HuH-7 (cell line): Measurements from ENCODE around the gene TRABD2A.
"Not testable (repeated sequence)": the region's sequence is repeated elsewhere in the genome, so short reads cannot be mapped to it uniquely, and the experiment has no call there.

Experiments
- DNase-seq: peaks from one replicate; pipeline ENCODE4 v3.0.0; 2011; ENCODE audit warnings: low spot score

TRABD2A gene

DNA sequence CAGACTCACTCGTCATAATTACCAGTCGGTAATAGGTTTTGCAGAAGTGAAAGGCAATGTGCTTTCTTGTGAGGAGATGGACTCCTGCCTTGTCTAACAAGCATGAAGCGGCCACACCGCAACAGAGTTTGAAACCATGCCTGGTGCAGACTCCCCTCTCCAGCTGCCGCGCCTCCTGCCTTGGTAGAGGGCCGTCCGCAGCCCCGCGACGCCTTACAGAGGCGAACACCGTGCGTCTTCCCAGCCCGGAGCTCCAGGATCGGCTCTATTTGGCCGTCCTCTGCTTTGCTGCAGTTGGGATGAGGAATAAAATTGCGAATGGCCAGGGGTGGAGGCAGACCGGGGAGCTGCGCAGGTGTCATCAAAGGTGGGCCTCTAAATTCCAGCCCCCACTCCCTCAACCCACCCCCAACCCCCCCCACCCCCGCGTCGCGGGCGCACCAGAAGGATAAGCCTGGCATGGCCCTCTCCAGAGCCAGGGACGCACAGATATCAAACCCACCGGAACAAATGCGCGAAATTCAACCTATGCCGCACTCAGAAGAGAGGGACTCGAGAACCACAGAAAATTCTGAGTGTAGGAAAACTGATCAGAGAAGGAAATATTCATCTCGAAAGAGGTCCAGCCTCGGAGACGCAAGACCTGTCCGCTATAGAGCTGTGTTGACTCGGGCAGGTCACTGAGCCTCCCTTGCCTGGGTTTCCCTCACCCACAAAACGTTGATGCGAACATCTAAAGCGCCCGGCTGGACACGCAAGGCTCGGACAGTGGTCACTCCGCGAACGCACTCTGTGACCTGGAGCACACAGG is 1.1 kb downstream of the TRABD2A start:
- no peak for DNase-seq

DNA sequence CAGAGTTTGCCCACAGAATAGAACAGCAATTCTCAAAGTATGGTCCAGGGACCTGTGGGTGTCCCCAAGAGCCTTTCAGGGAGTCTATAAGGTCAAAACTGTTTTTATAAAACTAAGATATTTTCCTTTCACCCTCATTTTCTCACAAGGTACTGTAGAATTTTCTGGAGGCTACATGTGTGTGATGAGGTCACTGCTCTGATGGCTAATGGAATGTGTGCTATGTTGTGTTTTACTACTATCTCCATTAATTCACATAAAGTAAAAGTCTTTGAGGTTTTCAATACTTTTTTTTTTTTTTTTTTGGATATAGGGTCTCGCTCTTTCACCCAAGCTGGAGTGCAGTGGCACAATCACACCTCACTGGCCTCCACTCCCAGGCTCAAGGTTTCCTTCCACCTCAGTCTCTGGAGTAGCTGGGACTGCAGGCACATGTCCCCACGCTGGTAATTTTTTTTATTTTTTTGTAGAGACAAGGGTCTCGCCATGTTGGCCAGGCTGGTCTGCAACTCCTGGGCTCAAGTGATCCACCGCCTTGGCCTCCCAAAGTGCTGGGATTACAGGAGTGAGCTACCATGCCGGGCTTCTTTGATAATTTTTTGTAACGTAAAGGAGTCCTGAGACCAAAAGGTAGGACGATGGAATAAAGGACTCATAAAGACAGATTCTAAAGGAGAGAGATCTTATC is 1.8 kb downstream of the TRABD2A start:
- no peak for DNase-seq

DNA sequence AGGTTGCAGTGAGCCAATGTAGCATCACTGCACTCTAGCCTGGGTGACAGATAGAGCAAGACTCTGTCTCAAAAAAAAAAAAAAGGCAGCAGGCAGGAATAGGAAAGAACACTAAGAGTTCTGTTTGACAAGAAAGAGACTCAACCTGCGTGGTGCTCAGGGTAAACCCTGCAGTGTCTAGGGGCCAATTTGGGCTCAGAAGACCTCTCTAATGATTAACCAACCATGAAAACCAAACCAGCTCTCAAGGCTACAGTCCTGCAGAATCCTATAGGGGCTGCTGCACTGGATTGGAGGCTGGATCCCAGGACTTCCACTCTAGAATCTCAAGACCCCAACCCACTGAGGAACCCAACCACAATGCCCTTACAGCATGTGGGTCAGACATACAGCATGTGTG is 2.4 kb downstream of the TRABD2A start:
- peak; percentile 63 for DNase-seq

DNA sequence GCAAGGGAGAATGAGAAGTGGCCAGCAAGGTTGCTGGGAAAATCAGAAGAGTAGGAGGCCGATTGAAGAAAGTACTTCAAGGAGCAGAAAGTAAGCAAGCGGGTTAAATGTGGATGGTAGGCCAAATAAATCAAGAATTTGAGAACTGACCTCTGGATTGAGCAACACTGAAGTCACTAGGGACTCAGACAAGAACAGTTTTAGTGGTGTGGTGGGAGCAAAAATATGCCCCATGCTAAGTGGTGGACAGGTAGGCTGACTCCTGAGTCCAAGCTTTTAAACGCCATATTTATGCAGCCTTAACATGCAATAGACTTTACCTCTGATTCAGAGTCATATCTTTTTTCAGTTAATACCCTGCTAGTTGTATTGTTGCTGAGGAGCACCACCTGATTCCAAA is 4.5 kb downstream of the TRABD2A start:
- DNase-seq: no peak

DNA sequence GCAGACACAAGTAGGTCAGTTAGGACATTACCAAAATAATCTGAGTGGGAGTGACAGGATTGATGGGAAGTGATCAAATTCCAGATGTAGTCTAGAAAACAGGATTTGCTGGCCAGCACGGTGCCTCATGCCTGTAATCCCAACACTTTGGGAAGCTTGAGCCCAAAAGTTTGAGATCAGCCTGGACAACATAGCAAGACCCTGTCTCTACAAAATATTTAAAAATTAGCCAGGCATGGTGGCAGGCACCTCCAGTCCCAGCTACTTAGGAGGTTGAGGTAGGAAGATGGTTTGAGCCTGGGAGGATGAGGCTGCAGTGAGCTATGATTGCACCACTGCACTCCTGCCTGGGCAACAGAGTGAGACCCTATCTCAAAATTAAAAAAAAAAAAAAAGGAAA is 5.3 kb downstream of the TRABD2A start:
- not testable (repeated sequence) for DNase-seq

DNA sequence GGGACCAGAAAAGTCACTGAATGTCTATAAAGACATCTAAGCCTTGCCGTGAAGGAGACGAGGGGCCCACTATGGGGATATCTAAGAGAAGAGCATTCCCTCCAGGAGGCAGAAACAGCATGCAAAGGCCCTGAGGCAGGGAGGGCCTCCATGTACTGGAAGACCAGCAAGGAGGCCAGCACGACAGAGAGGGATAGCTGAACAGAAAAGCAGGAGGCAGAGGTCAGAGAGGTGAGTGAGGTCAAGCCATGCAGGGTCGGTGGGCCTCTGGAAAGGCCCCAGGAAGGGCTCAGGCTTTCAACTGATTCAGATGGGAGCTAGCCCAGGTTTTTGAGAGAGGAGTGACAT is 5.7 kb downstream of the TRABD2A start:
- DNase-seq: no peak

DNA sequence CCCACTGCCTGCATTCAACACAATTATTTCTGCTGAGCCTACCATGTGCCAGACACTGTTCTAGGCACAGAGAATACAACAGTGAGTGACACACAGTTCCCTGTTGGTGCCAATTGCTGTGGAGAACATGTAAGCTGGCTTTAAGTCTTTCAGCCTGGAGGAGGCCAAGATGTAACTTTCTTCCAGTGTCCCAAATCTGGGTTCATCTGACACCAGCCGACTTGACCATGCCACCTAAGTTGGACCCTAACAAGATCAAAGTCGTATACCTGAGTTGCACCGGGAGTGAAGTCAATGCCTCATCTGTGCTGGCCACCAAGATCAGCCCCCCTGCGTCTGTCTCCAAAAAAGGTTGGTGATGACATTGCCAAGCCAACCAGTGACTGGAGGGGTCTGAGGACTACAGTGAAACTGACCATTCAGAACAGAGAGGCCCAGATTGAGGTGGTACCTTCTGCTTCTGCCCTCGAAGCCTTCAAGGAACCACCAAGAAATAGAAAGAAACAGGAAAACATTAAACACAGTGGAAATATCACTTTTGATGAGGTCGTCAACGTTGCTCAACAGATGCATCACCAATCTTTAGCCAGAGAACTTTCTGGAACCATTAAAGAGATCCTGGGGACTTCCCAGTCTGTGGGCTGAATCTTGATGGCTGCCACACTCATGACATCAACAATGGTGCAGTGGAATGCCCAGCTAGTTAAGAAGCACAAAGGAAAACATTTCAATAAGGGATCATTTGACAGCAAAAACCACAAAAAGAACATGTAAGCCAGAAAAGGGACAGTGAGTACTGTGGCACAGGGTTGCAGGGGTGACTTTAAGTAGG is 6.3 kb downstream of the TRABD2A start:
- DNase-seq: no peak

DNA sequence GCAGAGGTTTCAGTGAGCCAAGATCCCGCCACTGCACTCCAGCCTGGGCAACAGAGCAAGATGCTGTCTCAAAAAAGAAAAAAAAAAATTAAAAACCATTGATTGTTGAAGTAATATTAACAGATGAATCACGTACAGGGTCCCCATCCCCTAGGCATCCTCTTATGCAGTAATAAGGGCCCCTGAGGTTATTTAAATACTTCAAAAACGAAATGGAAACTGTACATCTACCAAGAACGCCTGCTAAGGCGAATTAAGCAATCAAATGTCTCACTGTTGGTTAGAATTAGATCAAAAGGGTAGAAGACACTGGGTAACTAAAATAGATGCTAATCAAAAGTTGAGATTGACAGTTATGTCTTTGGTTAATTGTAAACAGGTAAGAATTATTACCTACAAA is 7.5 kb downstream of the TRABD2A start:
- DNase-seq: no peak

DNA sequence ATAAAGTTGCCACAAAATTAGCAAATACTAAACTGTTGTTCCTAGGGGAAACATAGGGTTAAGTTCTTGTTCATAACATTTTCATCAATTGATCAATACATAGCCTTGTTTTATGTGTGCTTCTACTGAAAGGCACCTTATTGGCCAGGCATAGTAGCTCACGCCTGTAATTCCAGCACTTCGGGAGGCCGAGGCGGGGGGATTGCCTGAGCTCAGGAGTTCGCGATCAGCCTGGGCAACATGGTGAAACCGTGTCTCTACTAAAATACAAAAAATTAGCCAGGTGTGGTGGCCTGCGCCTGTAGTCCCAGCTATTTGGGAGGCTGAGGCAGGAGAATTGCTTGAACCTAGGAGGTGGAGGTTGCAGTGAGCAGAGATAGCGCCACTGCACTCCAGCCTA is 8.2 kb downstream of the TRABD2A start:
- not testable (repeated sequence) for DNase-seq

DNA sequence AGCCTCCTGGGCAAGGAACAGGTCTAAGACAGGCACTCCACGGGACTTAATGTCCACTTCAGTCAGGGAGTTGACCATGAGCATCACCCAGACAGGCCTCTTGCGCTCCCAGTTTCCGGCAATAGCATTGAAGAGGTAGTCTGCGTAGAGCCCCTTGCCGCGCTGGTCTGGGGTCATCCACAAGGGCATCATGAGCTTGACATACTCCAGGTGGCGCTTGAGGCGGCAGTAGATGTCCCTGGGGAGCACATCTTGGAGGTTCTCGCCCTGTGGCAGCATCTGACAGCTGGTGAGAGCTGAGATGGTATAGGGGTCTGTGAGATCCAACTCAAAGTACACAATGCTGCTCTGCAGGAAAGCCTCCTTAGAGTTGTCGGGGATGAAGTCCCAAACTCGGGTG is 10.6 kb downstream of the TRABD2A start:
- DNase-seq: no peak

DNA sequence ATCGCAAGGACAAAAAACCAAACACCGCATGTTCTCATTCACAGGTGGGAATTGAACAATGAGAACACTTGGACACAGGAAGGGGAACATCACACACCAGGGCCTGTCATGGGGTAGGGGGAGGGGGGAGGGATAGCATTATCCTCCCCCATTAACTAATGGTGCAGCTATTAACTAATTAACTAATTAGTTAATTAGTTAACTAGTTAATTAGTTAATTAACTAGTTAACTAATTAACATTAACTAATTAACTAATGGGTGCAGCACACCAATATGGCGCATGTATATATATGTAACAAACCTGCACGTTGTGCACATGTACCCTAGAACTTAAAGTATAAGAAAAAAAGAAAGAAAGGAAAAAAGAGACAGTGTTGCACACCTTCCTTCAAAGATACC is 12.6 kb downstream of the TRABD2A start:
- not testable (repeated sequence) for DNase-seq

DNA sequence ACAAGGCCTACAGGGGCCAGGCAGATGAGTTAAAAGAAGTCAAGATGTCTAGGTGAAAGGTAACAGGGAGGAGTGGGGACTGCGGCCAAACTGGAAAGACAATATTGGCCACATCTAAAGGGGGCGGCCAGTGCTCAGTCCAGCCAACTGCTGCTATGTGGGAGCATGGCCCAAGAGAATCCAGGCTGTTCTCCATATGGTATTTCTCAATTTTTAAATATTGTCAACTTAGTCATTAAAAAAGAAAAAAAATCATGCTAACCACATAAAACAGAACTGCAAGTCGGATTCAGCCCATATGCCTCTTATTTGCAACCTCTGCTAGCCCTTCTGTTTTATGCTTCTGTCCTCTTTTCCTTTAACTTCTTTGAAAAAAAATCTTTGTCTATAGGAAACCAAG is 14.8 kb downstream of the TRABD2A start:
- DNase-seq: no peak

DNA sequence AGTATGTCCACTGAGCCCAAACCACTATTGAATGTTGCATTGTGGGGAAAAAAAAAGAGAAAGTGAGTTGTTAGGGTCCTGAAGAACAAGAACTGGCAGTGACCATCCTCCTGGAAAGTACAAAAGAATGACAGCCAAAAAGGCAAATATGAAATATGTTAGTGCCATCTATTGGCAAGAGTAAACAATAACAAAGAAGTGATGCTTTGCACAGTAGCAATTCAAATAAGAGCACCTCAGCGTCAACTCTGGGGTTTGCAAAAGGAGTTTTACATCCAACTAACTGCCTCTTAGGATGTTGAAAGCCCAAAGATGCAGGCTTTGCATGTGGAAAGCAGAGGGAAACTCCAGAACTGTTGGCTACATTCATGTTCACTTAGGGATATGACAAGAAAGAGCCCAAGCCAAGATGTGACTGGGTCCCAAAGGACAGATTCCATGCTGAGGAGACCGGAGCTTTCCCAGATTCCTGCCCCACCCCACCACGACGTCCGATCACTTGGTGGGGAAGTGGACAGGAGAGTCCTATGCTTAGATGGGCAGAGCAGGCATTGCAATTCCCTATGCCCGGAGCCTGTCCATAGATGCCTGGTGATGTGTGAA is 15.6 kb downstream of the TRABD2A start:
- DNase-seq: no peak

DNA sequence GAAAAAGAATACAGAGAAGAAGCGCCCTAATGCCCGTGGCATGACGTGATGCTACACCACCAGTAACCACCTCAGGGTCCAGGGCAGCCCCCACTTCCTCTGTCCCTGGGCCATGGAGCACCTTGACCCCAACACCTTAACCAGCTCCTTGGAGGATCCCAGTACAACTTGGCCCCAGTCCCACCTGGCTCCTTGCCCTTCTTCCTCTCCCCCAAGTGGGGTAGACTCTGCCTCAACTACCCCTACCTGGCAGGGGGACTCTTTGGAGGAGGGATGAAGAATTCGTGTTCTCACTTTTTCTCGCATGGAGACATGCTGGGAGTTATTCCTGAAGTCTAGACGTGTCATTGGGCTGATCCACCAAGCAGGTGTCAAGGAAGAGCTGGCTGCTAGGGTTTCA is 18.9 kb downstream of the TRABD2A start:
- DNase-seq: no peak

DNA sequence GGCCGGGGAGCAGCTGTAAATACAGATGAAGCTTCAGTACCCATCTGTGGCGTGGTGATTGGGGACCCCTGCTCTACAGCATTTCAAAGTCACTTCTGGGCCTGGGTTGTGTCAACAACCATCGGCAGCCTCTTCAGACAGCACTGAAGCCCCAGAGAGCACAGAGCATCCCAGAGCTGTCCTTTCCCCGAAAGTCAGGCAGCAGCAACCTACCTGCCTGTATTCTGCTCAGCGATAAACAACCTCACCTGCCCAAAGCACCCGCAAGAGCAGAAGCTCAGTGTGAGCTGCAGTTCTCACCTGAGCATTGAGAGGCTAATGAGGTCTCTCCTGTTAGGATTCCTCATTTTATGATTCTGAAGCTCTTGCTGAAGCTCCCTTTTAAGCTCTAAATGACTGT is 19.3 kb downstream of the TRABD2A start:
- no peak for DNase-seq

DNA sequence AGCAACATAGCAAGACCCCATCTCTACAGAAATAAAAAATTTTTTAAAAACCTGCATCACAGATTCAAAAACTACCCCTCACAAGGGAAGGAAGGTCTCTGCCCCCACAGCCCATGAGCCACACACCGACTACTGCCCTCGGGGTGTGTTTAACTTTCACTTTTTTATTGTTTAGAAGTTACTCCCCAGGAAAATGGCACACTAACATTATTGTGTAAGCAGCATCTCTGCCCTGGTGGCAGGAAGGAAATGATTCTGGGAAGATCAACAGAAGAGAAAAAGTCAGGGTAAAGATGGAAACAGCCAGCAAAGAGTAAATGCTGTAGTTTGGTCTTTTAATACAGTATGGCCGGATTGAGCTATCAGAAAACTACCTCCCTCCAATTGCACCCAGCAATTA is 21.9 kb downstream of the TRABD2A start:
- DNase-seq: no peak

DNA sequence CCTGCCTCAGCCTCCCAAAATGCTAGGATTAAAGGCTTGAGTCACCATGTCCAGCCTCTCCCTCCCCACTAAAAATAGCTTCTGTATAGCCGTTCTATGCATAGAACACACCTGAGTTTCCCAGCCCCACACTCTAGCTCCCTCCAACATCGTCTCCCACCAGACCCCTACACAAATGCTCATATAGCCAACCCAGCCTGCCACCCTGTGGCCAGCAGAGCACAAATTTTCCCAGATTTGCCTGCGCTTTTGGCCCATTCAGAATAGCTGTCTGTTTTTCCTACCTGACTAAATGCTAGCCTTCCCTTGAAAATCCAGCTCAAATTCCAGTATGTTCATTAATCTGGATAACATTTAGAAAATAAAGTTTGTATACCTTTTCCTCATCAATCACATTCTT is 22.8 kb downstream of the TRABD2A start:
- DNase-seq: no peak

DNA sequence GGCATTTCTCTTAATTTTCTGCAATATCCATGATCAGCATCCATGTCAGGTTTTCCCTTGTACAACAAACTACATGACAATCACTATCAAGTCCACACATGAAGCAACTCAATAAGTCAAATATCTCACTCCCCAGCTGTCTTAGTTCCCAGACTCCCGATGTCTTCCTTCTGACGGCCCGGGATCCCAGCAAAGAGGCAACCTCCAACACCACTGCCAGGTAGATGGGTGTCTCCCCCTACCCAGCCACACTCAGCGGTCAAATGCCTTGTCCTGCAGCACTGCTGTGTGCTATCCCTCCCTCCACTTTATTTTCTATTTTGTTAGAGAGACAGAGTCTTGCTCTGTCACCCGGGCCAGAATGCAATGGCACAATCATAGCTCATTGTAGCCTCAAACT is 23.3 kb downstream of the TRABD2A start:
- DNase-seq: no peak

DNA sequence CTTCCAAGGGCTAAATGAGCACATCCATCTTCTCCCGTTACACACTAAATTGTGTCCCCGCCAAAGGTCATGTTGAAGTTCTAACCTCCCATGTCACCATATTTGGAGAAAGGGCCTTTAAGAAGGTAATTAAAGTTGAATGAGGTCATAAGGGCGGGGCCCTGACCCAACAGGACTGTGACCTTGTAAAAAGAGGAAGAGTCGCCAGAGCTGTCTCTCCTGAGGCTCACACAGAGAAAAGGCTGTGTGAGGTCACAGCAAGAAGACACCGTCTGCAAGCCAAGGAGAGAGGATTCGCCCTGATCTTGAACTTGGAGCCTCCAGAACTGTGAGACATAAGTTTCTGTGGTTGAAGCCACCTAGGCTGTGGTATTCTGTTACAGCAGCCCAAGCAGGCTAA is 24.1 kb downstream of the TRABD2A start:
- DNase-seq: no peak

DNA sequence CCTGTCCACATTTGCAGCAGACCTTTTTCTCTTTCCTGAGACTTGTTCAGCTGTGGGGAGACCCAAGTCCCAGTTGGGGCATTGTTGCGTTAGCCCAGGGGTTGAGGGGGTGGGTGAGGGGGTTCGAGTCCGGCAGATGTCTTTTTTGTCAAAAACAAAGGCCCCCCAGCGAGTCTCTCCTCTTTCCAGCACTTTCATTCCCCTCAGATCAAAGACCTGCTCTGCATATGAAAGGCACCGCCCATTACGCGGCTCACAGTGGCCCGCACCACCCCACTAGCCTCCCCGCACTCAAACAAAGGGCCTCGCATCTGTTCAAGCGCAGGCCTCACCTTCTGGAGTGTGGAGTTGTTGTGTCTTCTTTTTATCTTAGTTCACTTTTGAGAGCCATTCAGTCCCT is 25.2 kb downstream of the TRABD2A start:
- no peak for DNase-seq

DNA sequence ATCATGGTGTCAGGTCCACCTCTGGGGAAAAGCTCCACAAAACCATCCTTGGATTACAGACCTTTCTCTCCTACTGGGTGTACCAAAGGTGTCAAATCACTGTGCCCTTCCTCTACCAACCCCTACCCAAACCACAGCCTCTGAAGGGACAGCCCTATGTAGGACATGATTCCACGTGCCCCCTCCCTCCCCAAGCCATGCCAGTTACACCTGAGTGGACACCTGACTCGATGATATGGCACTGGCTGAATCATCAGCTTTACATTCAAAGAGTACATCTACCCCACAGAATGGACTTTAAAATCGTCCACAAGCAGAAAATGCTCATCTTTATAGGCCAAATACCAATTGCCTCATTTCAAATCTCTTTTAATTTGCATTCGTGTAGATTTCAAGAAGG is 26.0 kb downstream of the TRABD2A start:
- no peak for DNase-seq

DNA sequence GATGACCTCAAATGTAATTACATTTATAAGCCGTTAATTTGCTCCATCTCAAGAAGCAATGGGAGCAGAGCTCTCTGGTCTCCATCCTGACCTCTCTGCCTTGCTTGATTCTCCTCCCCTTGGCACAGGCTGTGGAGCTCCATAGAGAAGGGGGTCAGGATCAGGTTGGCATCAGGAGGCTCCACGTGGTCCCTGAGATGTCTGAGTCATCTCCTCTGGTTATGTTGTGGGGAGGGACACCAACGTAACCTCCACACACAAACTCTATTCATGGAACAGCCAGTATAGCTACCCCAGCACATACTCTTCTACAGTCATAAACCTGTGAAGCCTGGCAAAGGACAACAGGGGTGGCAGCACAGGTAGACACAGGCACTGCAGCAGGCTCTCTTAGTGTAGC is 29.0 kb downstream of the TRABD2A start:
- DNase-seq: no peak

DNA sequence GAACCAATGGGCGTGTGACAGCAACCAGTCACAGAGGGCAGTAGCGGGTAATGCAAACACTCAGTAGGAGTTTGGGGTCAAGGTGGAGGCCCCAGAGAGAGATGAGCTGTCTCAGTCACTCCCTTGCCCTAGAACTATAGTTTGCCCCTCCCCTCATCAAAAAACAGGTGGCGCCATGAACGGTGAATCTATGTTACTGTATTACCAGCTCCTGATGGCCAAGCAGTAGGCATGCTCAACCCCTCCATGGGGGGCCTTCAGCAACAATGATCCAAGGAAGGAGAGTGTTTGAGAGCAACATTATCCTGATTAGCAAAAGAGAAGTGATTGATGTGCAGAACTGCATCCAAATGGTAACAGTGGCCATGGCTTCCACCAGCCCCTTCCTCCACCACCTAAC is 30.4 kb downstream of the TRABD2A start:
- no peak for DNase-seq
